GM12892 (cell line): Measurements from ENCODE around the gene PDIK1L. TPM values are rescaled to one million over a fixed set of nuclear protein-coding genes. Genes with fewer than 3 reads are reported as not detected.

Source experiments
- DNase-seq: peaks from one replicate; pipeline ENCODE4 v3.0.0; 2011; ENCODE audit not compliant: insufficient read length
- FAIRE-seq: peaks from 2 replicates; lab custom pipeline; 2011; peaks lifted over from hg19 to GRCh38; lab: Jason Lieb, UNC
- POLR2A ChIP-seq: IDR thresholded peaks from 2 replicates; pipeline ENCODE4 v1.6.1; 2011; ENCODE audit warnings: low read depth, low read length, control low read depth
- POLR2AphosphoS5 ChIP-seq: IDR thresholded peaks from 2 replicates; pipeline ENCODE4 v1.6.1; 2011; ENCODE audit warnings: low read depth, low read length, control low read depth
- TAF1 ChIP-seq: IDR thresholded peaks from 2 replicates; pipeline ENCODE4 v1.6.1; 2011; ENCODE audit warnings: low read depth, mild to moderate bottlenecking, control low read depth, low read length, borderline replicate concordance
- polyA plus RNA-seq: library from polyadenylated mRNA; unstranded; fragments of >200 nt; gene quantifications from one replicate; pipeline ENCODE4 v1.2.1, GENCODE V29; 2012; ENCODE audit warnings: missing spikeins, inconsistent platforms; ENCODE audit not compliant: missing spikeins

PDIK1L gene
- polyA plus RNA-seq = 4.0 TPM

DNA sequence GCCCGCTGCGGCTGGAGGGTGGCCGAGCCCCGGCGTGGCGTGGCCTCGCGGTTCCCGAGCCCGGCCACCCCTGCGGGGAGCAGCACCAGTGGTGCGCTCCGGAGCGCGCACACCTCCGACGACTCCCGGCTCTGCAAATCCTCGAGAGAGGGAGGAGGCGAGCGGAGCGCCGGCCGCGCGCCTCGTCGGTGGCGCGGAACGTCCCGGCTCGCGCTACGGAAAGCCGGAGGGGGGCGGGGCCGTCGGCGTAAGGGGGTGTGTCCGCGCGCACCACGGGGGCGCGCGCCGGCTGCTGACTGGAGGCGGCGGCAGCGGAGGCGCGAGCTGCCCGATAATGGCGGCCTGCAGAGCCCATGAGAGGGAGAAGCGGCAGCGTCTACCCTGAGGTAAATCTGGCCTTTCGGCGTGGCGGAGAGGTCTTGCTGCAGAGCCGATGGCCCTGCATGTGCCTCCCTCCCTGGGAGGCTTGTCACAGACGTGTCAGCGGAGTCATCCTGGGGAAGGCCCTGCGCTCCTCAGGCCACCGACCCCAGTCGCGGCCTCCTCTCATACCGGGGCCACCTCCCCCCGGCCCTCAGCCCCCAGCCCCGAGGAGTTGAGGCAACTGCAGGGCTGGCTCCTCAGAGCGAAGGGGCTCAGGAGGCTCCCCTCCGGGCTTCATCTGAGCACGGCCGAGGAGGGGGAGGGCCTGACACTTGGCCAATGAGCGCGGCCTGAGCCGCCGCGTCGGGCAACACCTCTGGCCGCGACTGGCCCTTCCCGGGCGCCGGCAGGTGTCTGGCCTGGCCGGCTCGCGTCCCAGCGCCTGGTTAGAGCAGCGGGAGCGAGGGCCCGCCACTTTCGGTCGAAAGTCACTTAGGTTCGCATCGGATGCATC lies at the start of gene PDIK1L:
TSS of gene PDIK1L (plus strand) at position 295 of the 877 bp plus-strand sequence. CDS start 2,485 bp downstream, outside the sequence.
- TF ChIP-seq TAF1 (peak; percentile 87), POLR2A (peak; percentile 75), POLR2AphosphoS5 (peak; percentile 67)
- DNase-seq = peak; percentile 76
- peak; percentile 97 for FAIRE-seq

DNA sequence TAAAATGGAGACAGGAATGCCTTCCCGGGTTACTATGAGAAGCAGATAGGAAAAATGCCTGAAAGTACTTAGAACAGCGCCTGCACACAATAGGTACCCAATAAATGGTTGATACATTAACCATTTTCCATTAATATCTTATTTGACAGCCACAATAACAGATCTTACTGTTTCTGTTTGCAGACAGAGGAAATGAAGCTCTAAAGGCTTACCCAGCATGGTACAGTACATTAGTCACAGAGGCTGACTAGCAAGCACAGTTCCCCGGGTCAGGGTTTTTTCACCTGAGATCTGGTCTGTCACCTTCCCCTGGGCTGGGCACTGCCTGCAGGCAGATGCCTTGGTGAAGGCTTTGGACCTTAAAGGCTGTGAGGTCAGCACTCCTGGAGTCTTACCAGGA lies 47.1 kb upstream of the PDIK1L start:
- DNase-seq (no peak), FAIRE-seq (no peak)
- TF ChIP-seq POLR2A = no peak
- TF ChIP-seq POLR2AphosphoS5 = no peak
- TF ChIP-seq TAF1 = no peak

DNA sequence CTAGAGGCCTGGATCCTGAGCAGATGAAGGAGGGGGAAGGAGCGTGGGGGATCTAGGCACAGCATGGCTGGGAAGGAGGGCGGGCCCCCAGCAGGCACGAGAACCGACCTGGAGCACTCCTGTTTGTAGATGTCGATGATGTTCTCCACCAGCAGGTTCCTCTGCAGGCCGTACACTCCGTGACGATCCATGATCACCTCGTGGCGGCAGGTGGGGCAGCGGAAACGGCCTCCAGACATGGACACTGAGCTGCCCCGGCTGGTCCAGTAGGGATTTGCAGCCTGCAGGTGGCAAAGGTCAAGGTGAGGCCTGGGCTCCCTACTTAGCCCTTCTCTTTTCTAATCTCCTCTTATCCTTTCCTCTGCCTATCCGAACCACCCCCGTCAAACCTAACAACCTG lies 45.5 kb upstream of the PDIK1L start:
- TF ChIP-seq POLR2A = no peak
- no peak for TF ChIP-seq POLR2AphosphoS5
- no peak for TF ChIP-seq TAF1
- no peak for DNase-seq

DNA sequence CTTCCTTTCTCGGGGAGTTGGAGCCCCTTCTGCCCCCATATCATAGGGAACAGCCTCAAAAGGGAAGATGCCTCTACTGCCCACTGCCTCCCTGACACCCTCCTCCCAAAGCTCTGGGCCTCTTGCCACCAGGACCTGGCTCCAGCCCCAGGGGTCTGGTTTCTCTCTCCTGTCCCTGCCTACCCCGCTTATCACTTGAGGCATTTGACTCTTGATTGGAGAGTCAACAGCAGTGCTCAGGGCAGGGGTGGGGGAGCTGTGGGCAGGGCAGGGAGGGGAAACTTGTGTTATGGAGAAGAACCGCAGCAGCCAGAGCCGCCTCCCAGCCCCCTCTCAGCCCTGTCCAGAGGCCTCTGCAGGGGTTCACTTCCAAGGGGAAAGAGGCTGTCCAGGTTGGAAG lies 44.8 kb upstream of the PDIK1L start:
- DNase-seq (no peak), FAIRE-seq (no peak)
- TF ChIP-seq POLR2A (no peak), TAF1 (no peak), POLR2AphosphoS5 (no peak)

More for the DNA sequence above, 45.5 kb upstream of the PDIK1L start:
- no peak for FAIRE-seq

DNA sequence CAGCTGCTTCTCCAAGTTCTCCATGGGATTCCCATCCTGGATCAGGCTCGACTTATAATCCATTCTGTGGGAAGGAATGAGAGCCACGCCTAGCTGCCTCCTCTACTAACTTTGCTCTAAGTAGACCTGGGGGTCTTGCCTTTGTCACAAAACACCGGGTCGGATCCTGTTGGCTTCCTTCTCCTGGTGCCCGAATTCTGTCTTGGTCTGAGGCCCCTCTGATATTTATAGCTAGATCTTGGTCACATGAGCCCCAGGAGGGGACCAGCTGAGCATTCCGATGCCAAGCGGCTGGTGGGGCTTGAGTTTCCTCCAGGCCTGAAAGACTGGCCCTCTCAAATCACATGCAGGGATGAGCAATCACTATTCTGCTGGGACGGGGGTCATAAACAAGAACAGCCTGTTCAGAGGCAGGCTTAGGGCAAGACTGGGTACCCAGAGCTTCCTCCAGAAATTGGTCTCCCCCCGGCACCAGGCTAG lies 44.2 kb upstream of the PDIK1L start, which contains the start of gene TRIM63:
TSS of gene TRIM63 (minus strand) at position 199 of the 480 bp plus-strand sequence. CDS start at position 63, 136 bp downstream.
- DNase-seq (no peak), FAIRE-seq (no peak)
- no peak for TF ChIP-seq POLR2A
- TF ChIP-seq POLR2AphosphoS5 = no peak
- no peak for TF ChIP-seq TAF1

DNA sequence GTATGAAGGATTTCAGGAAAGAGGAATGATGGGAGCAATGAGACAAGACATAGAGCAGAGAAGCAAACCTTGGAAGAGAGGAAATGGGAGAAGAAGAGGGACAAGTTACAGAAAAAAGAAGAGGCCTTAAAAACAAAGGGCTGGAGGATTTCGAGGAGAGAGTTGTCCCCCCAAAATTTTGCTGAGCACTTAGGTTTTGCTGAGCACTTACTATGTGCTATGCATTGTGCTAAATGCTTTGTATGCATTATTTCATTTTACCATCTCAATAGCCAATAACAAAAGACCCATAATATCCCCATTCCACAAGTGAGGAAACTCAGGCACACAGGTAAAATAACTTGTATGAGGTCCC lies 41.7 kb upstream of the PDIK1L start:
- TF ChIP-seq TAF1 (no peak), POLR2AphosphoS5 (no peak), POLR2A (no peak)
- no peak for FAIRE-seq
- no peak for DNase-seq

DNA sequence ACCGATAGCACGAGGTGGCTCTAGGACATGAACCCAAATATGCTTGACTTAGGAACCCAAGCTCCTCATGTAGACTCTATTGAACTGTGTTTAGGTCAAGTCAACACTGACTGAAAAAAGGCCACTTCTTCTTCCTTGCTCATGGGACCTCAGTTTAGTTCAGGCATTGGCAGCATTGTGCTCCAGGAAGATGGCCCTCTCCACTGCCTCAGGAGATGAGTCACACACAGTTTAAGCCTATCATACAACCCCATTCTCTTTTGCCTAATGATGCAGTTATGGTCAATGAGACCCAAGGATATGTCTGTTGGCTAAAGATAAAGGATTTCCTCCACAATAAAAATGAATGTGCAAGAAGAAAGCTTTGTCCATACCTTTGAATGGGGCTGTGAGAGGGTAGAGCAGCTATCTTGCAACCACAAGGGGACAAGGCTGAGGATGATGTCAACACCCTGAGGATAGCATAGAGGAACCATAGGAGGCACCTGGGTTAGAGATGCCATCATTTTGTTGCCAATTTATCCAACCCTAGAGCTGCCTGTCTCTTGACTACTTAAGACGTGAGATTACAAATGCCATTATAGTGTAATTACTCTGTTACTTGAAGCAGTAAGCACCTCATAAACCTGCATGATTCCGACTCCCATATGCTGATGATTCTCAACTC lies 41.2 kb upstream of the PDIK1L start:
- TF ChIP-seq TAF1 (no peak), POLR2AphosphoS5 (no peak), POLR2A (no peak)
- FAIRE-seq (no peak), DNase-seq (no peak)

DNA sequence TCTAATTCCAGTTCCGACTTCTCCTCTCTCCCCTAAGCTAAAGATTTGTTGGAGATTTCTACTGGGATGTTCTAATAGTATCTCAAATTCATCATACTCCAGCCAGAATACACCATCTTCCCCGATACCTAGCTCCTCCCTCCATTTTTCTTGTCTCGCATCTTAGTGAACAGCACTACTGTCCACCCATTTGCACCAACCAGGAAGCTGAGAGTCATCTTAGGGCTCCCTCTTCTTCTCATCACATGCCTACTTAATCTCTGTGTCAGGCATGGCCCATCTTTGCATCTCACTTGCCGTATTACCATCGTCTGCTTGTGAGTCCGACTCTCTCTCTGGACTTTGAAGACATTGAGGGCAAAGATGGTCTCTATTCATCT lies 40.7 kb upstream of the PDIK1L start:
- TF ChIP-seq POLR2AphosphoS5 (no peak), POLR2A (no peak), TAF1 (no peak)
- FAIRE-seq (no peak), DNase-seq (no peak)

DNA sequence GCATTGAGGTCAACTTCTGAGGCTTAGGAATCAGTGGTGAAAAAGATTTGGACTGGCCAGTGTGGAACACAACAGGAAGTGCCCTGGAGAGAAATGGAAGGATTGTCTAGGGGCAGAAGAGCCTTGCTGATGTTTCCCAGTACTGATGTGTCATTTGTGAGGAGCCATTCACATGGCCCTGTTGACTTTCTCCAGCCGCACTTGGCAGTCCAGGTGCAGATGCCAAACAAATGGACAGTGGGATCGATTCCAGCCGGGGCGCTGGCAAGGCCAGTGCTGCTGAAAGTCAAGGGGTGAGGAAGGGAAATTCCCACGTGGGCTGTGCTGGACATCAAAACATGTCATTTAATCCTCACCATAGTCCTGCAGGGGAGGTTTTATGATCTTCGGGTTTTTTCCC lies 39.3 kb upstream of the PDIK1L start:
- no peak for FAIRE-seq
- no peak for TF ChIP-seq POLR2AphosphoS5
- no peak for TF ChIP-seq POLR2A
- TF ChIP-seq TAF1 = no peak
- no peak for DNase-seq

DNA sequence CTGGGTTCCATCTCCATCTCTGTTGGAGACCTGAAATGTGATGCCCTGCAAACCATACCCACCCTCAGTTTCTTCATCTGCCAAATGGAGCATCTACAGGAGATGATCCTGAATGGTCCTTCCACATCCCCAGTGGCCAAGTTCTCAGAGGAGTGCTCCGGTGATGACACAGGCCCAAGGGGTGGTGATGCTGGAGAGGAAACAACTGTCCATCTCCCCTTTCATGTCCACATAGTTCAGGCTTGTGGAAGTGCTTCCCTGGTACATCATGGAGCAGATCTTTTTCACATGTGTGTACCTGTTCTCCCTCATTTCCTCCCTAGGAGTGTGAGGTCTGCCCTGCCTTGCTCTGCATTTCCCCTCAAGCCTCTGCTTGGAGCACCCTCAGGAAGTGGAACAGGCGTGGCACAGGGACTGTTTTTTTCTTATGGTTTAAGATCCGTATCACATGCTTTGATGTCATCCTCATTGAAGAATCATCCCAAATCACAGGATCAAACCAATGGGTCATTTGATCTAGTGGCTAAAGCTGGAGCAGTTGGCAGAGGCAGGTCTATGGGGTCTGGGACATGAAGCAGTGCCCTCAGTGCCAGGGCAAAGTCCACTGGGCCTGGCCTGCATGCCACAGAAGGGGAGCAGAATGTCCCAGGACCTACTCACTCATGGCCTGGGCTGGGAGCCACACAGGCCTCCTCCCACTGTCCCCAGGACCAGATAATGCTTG lies 36.0 kb upstream of the PDIK1L start:
- no peak for TF ChIP-seq POLR2A
- DNase-seq (no peak), FAIRE-seq (no peak)

DNA sequence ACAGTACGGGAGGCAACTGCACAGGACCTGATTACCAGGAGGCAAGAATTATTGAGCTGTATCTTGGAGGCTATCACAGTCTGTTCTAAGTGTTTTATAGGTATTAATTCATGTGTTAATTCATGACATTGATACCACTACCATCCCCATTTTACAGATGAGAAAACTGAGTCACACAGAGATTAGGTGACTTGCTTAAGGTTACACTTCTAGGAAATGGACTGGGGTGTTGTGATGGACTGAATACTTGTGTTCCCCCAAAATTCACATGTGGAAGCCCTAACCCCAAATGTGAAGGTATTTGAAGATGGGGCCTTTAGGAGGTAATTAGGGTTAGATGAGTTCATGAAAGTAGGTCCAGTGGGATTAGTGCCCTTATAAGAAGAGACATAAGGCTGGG lies 34.1 kb upstream of the PDIK1L start:
- TF ChIP-seq TAF1 = no peak
- FAIRE-seq = no peak

More for the DNA sequence above, 34.1 kb upstream of the PDIK1L start:
- DNase-seq = no peak
